HCT116 (cell line): Measurements from ENCODE around the gene HCRTR1. TPM values are rescaled to one million over a fixed set of nuclear protein-coding genes. Genes with fewer than 3 reads are reported as not detected.

Experiments
- ATAC-seq: fragments of 200-7000 bp; cut with Tn5 transposase; 2 replicates; pipeline ENCODE4 v1.9.1; 2020; ENCODE audit warnings: mild to moderate bottlenecking, moderate library complexity
- BruUV-seq: library from RNA; stranded (reverse); fragments of 400-500 nt; replicated peaks from 2 replicates; lab custom pipeline; 2021; lab: Mats Ljungman, UMichigan
- CTCF ChIA-PET: fragments of 300-600 bp; sonication (Branson Sonifier 250); formaldehyde crosslinking; loops from one replicate; lab custom pipeline; 2021; ENCODE audit warnings: antibody characterized with exemption; lab: Charles Lee
- POLR2A ChIA-PET: fragments of 300-600, 350-600 bp; sonication (Branson Sonifier 250); formaldehyde crosslinking; loops from one replicate; lab custom pipeline; 2021; ENCODE audit warnings: antibody characterized with exemption; lab: Charles Lee
- RAD21 ChIA-PET, 2 experiments: fragments of 300-600 bp; sonication (Branson Sonifier 250); formaldehyde crosslinking; loops; one replicate each; lab custom pipeline; 2023; ENCODE audit warnings: low total read pairs in 2 of 2; ENCODE audit not compliant: uncharacterized antibody in 2 of 2, unreplicated experiment in 2 of 2, low non-redundant PET in 1 of 2; lab: Charles Lee
- DNase-seq: peaks from one replicate; pipeline ENCODE4 v3.0.0-alpha.2; 2010; ENCODE audit warnings: low read depth, low spot score
- H2AFZ ChIP-seq: fragments of 200-600 bp; shearing (Covaris generic), sonication (generic); 2 replicates; pipeline ENCODE4 v1.6.1; 2017; ENCODE audit warnings: low read depth, mixed run types, mixed read lengths, antibody characterized with exemption, low read length; ENCODE audit not compliant: poor library complexity, severe bottlenecking
- H3K27ac ChIP-seq: 2 replicates; pipeline ENCODE4 v1.5.1; 2012; ENCODE audit warnings: low read depth, low read length
- H3K27me3 ChIP-seq: fragments of 200-600 bp; sonication (generic); 2 replicates; pipeline ENCODE4 v1.6.1; 2016; ENCODE audit warnings: mixed run types, low read length, mixed read lengths; ENCODE audit not compliant: insufficient read depth
- H3K36me3 ChIP-seq, 2 experiments: fragments of 200-500 bp in 1 of 2; fragments of 200-600 bp in 1 of 2; sonication (Bioruptor generic) in 1 of 2; sonication (generic) in 1 of 2; 2 replicates each; pipeline versions ENCODE4 v1.5.1 to v1.6.1; 2014 to 2016; ENCODE audit warnings: low read length in 2 of 2, inconsistent platforms in 1 of 2, mixed read lengths in 1 of 2, mixed run types in 1 of 2; ENCODE audit not compliant: insufficient read depth in 2 of 2, control insufficient read depth in 1 of 2
- H3K4me1 ChIP-seq, 2 experiments: fragments of 200-600 bp in 1 of 2; sonication (generic) in 1 of 2; 2 replicates each; pipeline versions ENCODE4 v1.5.1 to v1.6.1; 2012 to 2017; ENCODE audit warnings: low read length in 2 of 2, inconsistent platforms in 1 of 2, mild to moderate bottlenecking in 1 of 2, mixed read lengths in 1 of 2, mixed run types in 1 of 2, moderate library complexity in 1 of 2; ENCODE audit not compliant: insufficient read depth in 2 of 2, control insufficient read depth in 1 of 2
- H3K4me2 ChIP-seq: fragments of 200-600 bp; sonication (generic); 2 replicates; pipeline ENCODE4 v1.6.1; 2017; ENCODE audit warnings: mixed run types, low read length, mixed read lengths
- H3K4me3 ChIP-seq, 2 experiments: fragments of 200-600 bp in 1 of 2; sonication (generic) in 1 of 2; replicated peaks in 1 of 2; 2 replicates each; pipeline ENCODE4 v1.5.1; 2011 to 2016; ENCODE audit warnings: low read length in 2 of 2, control low read depth in 1 of 2, low read depth in 1 of 2, mild to moderate bottlenecking in 1 of 2, mixed read lengths in 1 of 2, mixed run types in 1 of 2
- H3K79me2 ChIP-seq: fragments of 200-600 bp; sonication (generic); 2 replicates; pipeline ENCODE4 v1.6.1; 2017; ENCODE audit warnings: mild to moderate bottlenecking, mixed run types, low read length, moderate library complexity, mixed read lengths; ENCODE audit not compliant: insufficient read depth
- H3K9ac ChIP-seq: fragments of 200-600 bp; sonication (generic); 2 replicates; pipeline ENCODE4 v1.6.1; 2016; ENCODE audit warnings: low read length, mixed read lengths
- H3K9me2 ChIP-seq: fragments of 200-600 bp; sonication (generic), shearing (Covaris generic); 2 replicates; pipeline ENCODE4 v1.6.1; 2017; ENCODE audit warnings: mixed run types, mild to moderate bottlenecking, moderate library complexity; ENCODE audit not compliant: insufficient read depth
- H3K9me3 ChIP-seq, 2 experiments: fragments of 200-500 bp in 1 of 2; fragments of 200-600 bp in 1 of 2; sonication (Bioruptor generic) in 1 of 2; sonication (generic) in 1 of 2; 2 replicates each; pipeline ENCODE4 v1.6.1; 2014 to 2017; ENCODE audit warnings: low read length in 2 of 2, mixed read lengths in 2 of 2, inconsistent platforms in 1 of 2, low read depth in 1 of 2, mild to moderate bottlenecking in 1 of 2, mixed run types in 1 of 2, moderate library complexity in 1 of 2; ENCODE audit not compliant: control insufficient read depth in 1 of 2, insufficient read depth in 1 of 2
- H4K20me1 ChIP-seq: fragments of 200-600 bp; sonication (generic), shearing (Covaris generic); 2 replicates; pipeline ENCODE4 v1.6.1; 2017; ENCODE audit warnings: mixed run types, mild to moderate bottlenecking, moderate library complexity; ENCODE audit not compliant: insufficient read depth
- CBX3 ChIP-seq: IDR thresholded peaks from 2 replicates; pipeline ENCODE4 v1.6.1; 2012; ENCODE audit warnings: low read depth
- CEBPB ChIP-seq: IDR thresholded peaks from 2 replicates; pipeline ENCODE4 v1.6.1; 2012; ENCODE audit warnings: low read depth
- CTCF ChIP-seq, 3 experiments: fragments of 200-600 bp in 1 of 3; sonication (generic) in 1 of 3; IDR thresholded peaks in 2 of 3; conservative IDR thresholded peaks in 1 of 3; 2 replicates each; pipeline ENCODE4 v1.5.1; 2012 to 2017; ENCODE audit warnings: low read depth in 2 of 3, low read length in 2 of 3, antibody characterized with exemption in 1 of 3, borderline replicate concordance in 1 of 3, control low read depth in 1 of 3, mild to moderate bottlenecking in 1 of 3, mixed read lengths in 1 of 3, mixed run types in 1 of 3, moderate library complexity in 1 of 3; ENCODE audit not compliant: insufficient read depth in 1 of 3
- EGR1 ChIP-seq: IDR thresholded peaks from 2 replicates; pipeline ENCODE4 v1.6.1; 2012; ENCODE audit warnings: low read depth
- ELF1 ChIP-seq: IDR thresholded peaks from 2 replicates; pipeline ENCODE4 v1.6.1; 2012; ENCODE audit warnings: low read depth, borderline replicate concordance
- EZH2 ChIP-seq: fragments of 200-600 bp; sonication (generic); IDR thresholded peaks from 2 replicates; pipeline ENCODE4 v1.6.1; 2017; ENCODE audit warnings: antibody characterized with exemption, mixed run types
- EZH2phosphoT487 ChIP-seq: fragments of 200-600 bp; IDR thresholded peaks from 2 replicates; pipeline ENCODE4 v1.6.1; 2018; ENCODE audit warnings: antibody characterized with exemption, borderline replicate concordance
- FOSL1 ChIP-seq: IDR thresholded peaks from 2 replicates; pipeline ENCODE4 v1.6.1; 2012; ENCODE audit warnings: low read depth
- MAX ChIP-seq: IDR thresholded peaks from 2 replicates; pipeline ENCODE4 v1.6.1; 2012
- POLR2AphosphoS5 ChIP-seq: IDR thresholded peaks from 2 replicates; pipeline ENCODE4 v1.6.1; 2011; ENCODE audit warnings: mild to moderate bottlenecking, low read depth, low read length, moderate library complexity
- RAD21 ChIP-seq: IDR thresholded peaks from 2 replicates; pipeline ENCODE4 v1.6.1; 2012; ENCODE audit warnings: low read depth, mild to moderate bottlenecking
- REST ChIP-seq: IDR thresholded peaks from 2 replicates; pipeline ENCODE4 v1.6.1; 2012; ENCODE audit warnings: low read depth
- SIN3A ChIP-seq: IDR thresholded peaks from 2 replicates; pipeline ENCODE4 v1.6.1; 2012; ENCODE audit warnings: low read depth
- SP1 ChIP-seq: IDR thresholded peaks from 2 replicates; pipeline ENCODE4 v1.6.1; 2012; ENCODE audit warnings: low read depth
- SRF ChIP-seq: IDR thresholded peaks from 2 replicates; pipeline ENCODE4 v1.6.1; 2012; ENCODE audit warnings: low read depth
- YY1 ChIP-seq: IDR thresholded peaks from 2 replicates; pipeline ENCODE4 v1.6.1; 2011; ENCODE audit warnings: low read length, low read depth, moderate library complexity, mild to moderate bottlenecking; ENCODE audit not compliant: insufficient replicate concordance; ENCODE audit errors: extremely low read depth
- ZBTB33 ChIP-seq: IDR thresholded peaks from 2 replicates; pipeline ENCODE4 v1.6.1; 2011; ENCODE audit warnings: mild to moderate bottlenecking, low read length, moderate library complexity; ENCODE audit not compliant: insufficient replicate concordance; ENCODE audit errors: extremely low read depth
- ZFX ChIP-seq: fragments of 450-650 bp; IDR thresholded peaks from 2 replicates; pipeline ENCODE4 v1.6.1; 2017
- ZNF274 ChIP-seq: fragments of 200-500 bp; sonication (Bioruptor generic); IDR thresholded peaks from 2 replicates; pipeline ENCODE4 v1.6.1; 2014; ENCODE audit warnings: mild to moderate bottlenecking, low read depth, low read length, inconsistent platforms
- intact Hi-C: fragments of 100-400 bp; cut with micrococcal nuclease; formaldehyde crosslinking; loops from 2 replicates; pipeline ENCODE4 v1.10.0; 2022
- total RNA-seq: library from RNA; stranded (reverse); gene quantifications from one replicate; pipeline ENCODE4 v1.2.1, GENCODE V29; 2021; ENCODE audit not compliant: unreplicated experiment

HCRTR1 gene
- total RNA-seq, 1 experiment from 2014 or later: not detected

GRCh38 chr1:31627930-31628559 is 10.6 kb downstream of the HCRTR1 start:
- POLR2A ChIA-PET: no interaction called here
- TF ChIP-seq EGR1 (no peak), ZFX (no peak), CBX3 (no peak), ZBTB33 (no peak), REST (no peak), SP1 (no peak), FOSL1 (no peak), SRF (no peak), SIN3A (no peak), ZNF274 (no peak), CEBPB (no peak), CTCF (IDR thresholded peaks at IDR 0.05 in 2 of 3, conservative IDR thresholded peaks at IDR 0.05 in 1 of 3; ENCODE audit: borderline replicate concordance in 1 of 3, insufficient read depth in 1 of 3, low read depth in 2 of 3, low read length in 2 of 3) (no peak), ELF1 (no peak), RAD21 (no peak), POLR2AphosphoS5 (no peak), YY1 (no peak), EZH2 (no peak), EZH2phosphoT487 (no peak), MAX (no peak)
- TF ChIP-seq, all 23 proteins: peak for 0
- Histone ChIP-seq H3K9me2 (no peaks in the 10 kb centered on the region), H4K20me1 (no peaks in the 10 kb centered on the region), H3K4me3 (no peak overlapping the region), H3K36me3 (peaks cover 9 to 34% of the 10 kb centered on the region in 2 experiments; a peak in 3 of 4 replicates), H3K27ac (no peak overlapping the region), H3K27me3 (no peaks in the 10 kb centered on the region), H3K4me1 (no peaks in the 10 kb centered on the region; a peak in 1 of 4 replicates), H3K79me2 (no peaks in the 10 kb centered on the region), H3K9ac (no peak overlapping the region), H2AFZ (no peak overlapping the region), H3K9me3 (no peaks in the 10 kb centered on the region), H3K4me2 (no peak overlapping the region)
- ATAC-seq (no peak), DNase-seq (no peak)
- CTCF ChIA-PET: no interaction called here
- intact Hi-C loops: no loop called here
- RAD21 ChIA-PET: no interaction called here
- BruUV-seq: no TSS peak
